Measurements from ENCODE around the gene PMIS2. TPM values are rescaled to one million over a fixed set of nuclear protein-coding genes. Genes with fewer than 3 reads are reported as not detected.

Gene PMIS2
- total RNA-seq, 5 donors from 2014 or later (not counting 1 experiment from before 2014, with no cell fraction given) = not detected

DNA sequence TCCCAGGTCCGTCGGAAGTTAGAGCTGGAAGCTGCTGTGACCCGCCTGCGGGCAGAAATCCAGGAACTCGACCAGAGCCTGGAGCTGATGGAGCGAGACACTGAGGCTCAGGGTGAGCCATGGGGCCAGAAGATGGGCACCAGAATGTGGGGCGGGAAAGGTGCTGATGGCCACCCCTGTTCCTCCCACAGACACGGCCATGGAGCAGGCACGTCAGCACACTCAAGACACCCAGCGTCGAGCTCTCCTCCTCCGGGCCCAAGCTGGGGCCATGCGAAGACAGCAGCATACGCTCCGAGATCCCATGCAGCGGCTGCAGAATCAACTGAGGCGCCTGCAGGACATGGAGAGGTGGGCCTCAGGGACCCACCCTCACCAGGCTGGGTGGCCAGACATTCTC lies 29.1 kb downstream of the PMIS2 start:
- Mint-ChIP-seq H3K27ac (no peak overlapping the region), H3K9me3 (no peaks in the 10 kb centered on the region), H3K27me3 (no peaks in the 10 kb centered on the region), H3K36me3 (peaks cover 10% of the 10 kb centered on the region), H3K4me1 (peaks cover 14 to 31% (median 21%) of the 10 kb centered on the region in 3 donors), H3K4me3 (no peak overlapping the region)
- whole genome bisulfite sequencing (ENCODE audit: insufficient coverage) = 96% methylated on average over 17 of the region's 17 CpGs
- H3K4me1 ChIP-seq (ENCODE audit: control insufficient read depth in 1 of 2, extremely low read depth in 1 of 2, insufficient read depth in 2 of 2, low read length in 2 of 2) = peaks cover 6 to 28% of the 10 kb centered on the region in 2 experiments
- no peak overlapping the region for H3K27ac ChIP-seq (ENCODE audit: low read length)
- H3K4me3 ChIP-seq (ENCODE audit: control insufficient read depth in 1 of 2, extremely low read depth in 1 of 2, low read length in 1 of 2) = no peak overlapping the region
- DNase-seq (no peak), ATAC-seq (replicated peaks in 1 of 4) (no peak)
- H3K9me3 ChIP-seq = no peaks in the 10 kb centered on the region
- H3K27me3 ChIP-seq (replicated peaks in 1 of 2; ENCODE audit: control insufficient read depth in 2 of 2, extremely low read depth in 1 of 2, insufficient read depth in 2 of 2, low read length in 1 of 2) = no peaks in the 10 kb centered on the region
- ChIA-PET CTCF (no interaction called here), POLR2A (no interaction called here)
- H3K36me3 ChIP-seq (ENCODE audit: control insufficient read depth in 2 of 2, extremely low read depth in 1 of 2, insufficient read depth in 1 of 2, low read length in 1 of 2) = peaks cover 6 to 7% of the 10 kb centered on the region in 2 donors

GRCh38 chr19:35618857-35619256 lies 32.9 kb downstream of the PMIS2 start:
- H3K27ac ChIP-seq (ENCODE audit: low read length) = no peak overlapping the region
- H3K36me3 Mint-ChIP-seq = peaks cover 19% of the 10 kb centered on the region
- POLR2A ChIA-PET = no interaction called here
- H3K4me1 ChIP-seq (ENCODE audit: control insufficient read depth in 1 of 2, extremely low read depth in 1 of 2, insufficient read depth in 2 of 2, low read length in 2 of 2) = no peaks in the 10 kb centered on the region
- H3K27me3 ChIP-seq (replicated peaks in 1 of 2; ENCODE audit: control insufficient read depth in 2 of 2, extremely low read depth in 1 of 2, insufficient read depth in 2 of 2, low read length in 1 of 2) = no peaks in the 10 kb centered on the region
- H3K4me3 Mint-ChIP-seq = no peak overlapping the region
- H3K9me3 ChIP-seq = no peaks in the 10 kb centered on the region
- CTCF ChIA-PET = no interaction called here
- peaks cover 0 to 2% (median 0%) of the 10 kb centered on the region in 3 donors for H3K4me1 Mint-ChIP-seq
- H3K9me3 Mint-ChIP-seq = no peaks in the 10 kb centered on the region
- ATAC-seq (replicated peaks in 1 of 4) = no peak
- 98% methylated on average over 7 of the region's 7 CpGs for WGBS (ENCODE audit: insufficient coverage)
- H3K4me3 ChIP-seq (ENCODE audit: control insufficient read depth in 1 of 2, extremely low read depth in 1 of 2, low read length in 1 of 2) = no peak overlapping the region
- DNase-seq = no peak
- H3K27ac Mint-ChIP-seq = no peak overlapping the region
- peaks cover 9 to 12% of the 10 kb centered on the region in 2 donors for H3K36me3 ChIP-seq (ENCODE audit: control insufficient read depth in 2 of 2, extremely low read depth in 1 of 2, insufficient read depth in 1 of 2, low read length in 1 of 2)
- no peaks in the 10 kb centered on the region for H3K27me3 Mint-ChIP-seq

DNA sequence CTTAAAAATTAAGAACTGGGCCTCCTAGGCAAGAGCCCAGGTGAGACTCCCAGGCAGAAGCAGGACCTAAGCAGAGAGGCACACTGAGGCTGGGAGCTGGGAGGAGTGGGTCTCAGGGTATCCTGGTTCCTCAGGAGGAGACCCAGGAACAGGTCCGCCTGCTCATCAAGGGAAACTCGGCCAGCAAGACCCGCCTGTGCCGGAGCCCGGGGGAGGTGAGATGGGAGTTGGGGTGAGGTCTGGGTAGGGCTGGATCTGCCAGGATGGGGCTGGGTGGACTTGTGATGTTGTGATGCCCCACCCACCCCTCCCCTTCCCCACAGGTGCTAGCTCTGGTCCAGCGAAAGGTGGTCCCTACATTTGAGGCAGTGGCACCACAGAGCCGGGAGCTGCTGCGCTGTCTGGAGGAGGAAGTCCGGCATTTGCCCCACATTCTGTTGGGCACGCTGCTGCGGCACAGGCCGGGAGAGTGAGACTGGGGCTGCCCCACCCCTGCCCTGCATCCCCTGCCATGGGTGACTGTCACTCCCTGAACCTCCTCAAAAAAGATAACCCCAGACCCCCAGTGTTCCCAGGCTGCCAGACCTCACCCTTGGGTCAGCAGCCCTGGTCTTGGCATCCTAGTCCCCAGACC lies 33.4 kb downstream of the PMIS2 start:
- POLR2A ChIA-PET = no interaction called here
- no peaks in the 10 kb centered on the region for H3K9me3 Mint-ChIP-seq
- WGBS (ENCODE audit: insufficient coverage) = 98% methylated on average over 7 of the region's 12 CpGs

DNA sequence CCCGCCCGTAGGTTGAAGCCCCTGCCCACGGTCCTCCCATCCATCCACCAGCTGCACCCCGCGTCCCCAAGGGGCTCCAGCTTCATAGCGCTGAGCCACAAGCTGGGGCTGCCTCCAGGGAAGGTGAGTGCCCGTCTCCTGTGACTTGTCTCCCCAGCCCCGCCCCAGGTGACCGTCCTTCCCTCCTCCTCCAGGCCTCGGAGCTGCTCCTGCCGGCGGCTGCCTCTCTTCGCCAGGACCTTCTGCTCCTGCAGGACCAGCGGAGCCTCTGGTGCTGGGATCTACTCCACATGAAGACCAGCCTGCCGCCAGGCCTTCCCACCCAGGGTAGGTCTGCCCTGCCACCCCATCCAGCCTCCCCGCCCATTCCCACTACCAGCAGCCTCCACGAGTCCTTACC lies 34.0 kb downstream of the PMIS2 start:
- Histone ChIP-seq H3K9me3 (no peaks in the 10 kb centered on the region), H3K27me3 (replicated peaks in 1 of 2; ENCODE audit: control insufficient read depth in 2 of 2, extremely low read depth in 1 of 2, insufficient read depth in 2 of 2, low read length in 1 of 2) (no peaks in the 10 kb centered on the region), H3K36me3 (ENCODE audit: control insufficient read depth in 2 of 2, extremely low read depth in 1 of 2, insufficient read depth in 1 of 2, low read length in 1 of 2) (peaks cover 9 to 12% of the 10 kb centered on the region in 2 donors), H3K27ac (ENCODE audit: low read length) (no peak overlapping the region), H3K4me3 (ENCODE audit: control insufficient read depth in 1 of 2, extremely low read depth in 1 of 2, low read length in 1 of 2) (no peak overlapping the region), H3K4me1 (ENCODE audit: control insufficient read depth in 1 of 2, extremely low read depth in 1 of 2, insufficient read depth in 2 of 2, low read length in 2 of 2) (no peaks in the 10 kb centered on the region)
- no peaks in the 10 kb centered on the region for H3K9me3 Mint-ChIP-seq
- H3K4me3 Mint-ChIP-seq = no peak overlapping the region
- H3K27me3 Mint-ChIP-seq = no peaks in the 10 kb centered on the region
- H3K36me3 Mint-ChIP-seq = peaks cover 19% of the 10 kb centered on the region
- no peak overlapping the region for H3K27ac Mint-ChIP-seq
- ChIA-PET POLR2A (no interaction called here), CTCF (no interaction called here)
- ATAC-seq (replicated peaks in 1 of 4) (no peak), DNase-seq (no peak)
- 99% methylated on average over 14 of the region's 17 CpGs for WGBS (ENCODE audit: insufficient coverage)
- no peaks in the 10 kb centered on the region for H3K4me1 Mint-ChIP-seq

More for the DNA sequence above, 33.4 kb downstream of the PMIS2 start:
- Histone ChIP-seq H3K9me3 (no peaks in the 10 kb centered on the region), H3K27me3 (replicated peaks in 1 of 2; ENCODE audit: control insufficient read depth in 2 of 2, extremely low read depth in 1 of 2, insufficient read depth in 2 of 2, low read length in 1 of 2) (no peaks in the 10 kb centered on the region), H3K27ac (ENCODE audit: low read length) (no peak overlapping the region), H3K36me3 (ENCODE audit: control insufficient read depth in 2 of 2, extremely low read depth in 1 of 2, insufficient read depth in 1 of 2, low read length in 1 of 2) (peaks cover 9 to 12% of the 10 kb centered on the region in 2 donors), H3K4me3 (ENCODE audit: control insufficient read depth in 1 of 2, extremely low read depth in 1 of 2, low read length in 1 of 2) (no peak overlapping the region), H3K4me1 (ENCODE audit: control insufficient read depth in 1 of 2, extremely low read depth in 1 of 2, insufficient read depth in 2 of 2, low read length in 2 of 2) (no peaks in the 10 kb centered on the region)
- Mint-ChIP-seq H3K4me3 (no peak overlapping the region), H3K36me3 (peaks cover 19% of the 10 kb centered on the region), H3K27ac (no peak overlapping the region), H3K27me3 (no peaks in the 10 kb centered on the region), H3K4me1 (no peaks in the 10 kb centered on the region)
- DNase-seq = no peak
- CTCF ChIA-PET = no interaction called here
- no peak for ATAC-seq (replicated peaks in 1 of 4)

DNA sequence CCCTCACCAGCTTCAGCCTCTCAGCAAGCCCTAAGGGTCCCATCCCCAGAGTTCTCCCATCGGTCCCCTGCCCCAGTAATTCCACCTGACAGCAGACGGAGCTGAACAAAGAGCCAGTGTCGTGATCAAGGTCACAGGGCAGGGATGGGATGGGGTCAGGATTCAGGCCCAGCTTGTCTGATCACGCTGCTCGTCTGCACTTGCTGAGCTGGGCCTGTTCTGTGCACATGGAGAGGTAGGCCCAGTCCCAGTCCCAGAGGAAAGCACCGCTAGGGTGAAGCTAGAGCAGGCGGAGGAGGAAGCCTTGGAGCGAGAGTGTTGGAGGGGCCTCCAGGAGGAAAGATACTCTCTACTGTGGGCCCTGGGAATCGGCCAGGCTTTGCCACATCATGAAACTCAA lies 35.7 kb downstream of the PMIS2 start:
- H3K27me3 Mint-ChIP-seq = no peaks in the 10 kb centered on the region
- H3K27me3 ChIP-seq (replicated peaks in 1 of 2; ENCODE audit: control insufficient read depth in 2 of 2, extremely low read depth in 1 of 2, insufficient read depth in 2 of 2, low read length in 1 of 2) = no peaks in the 10 kb centered on the region
- WGBS (ENCODE audit: insufficient coverage) = 98% methylated on average over 8 of the region's 9 CpGs
- H3K4me3 Mint-ChIP-seq = no peak overlapping the region
- ChIA-PET CTCF (no interaction called here), POLR2A (no interaction called here)
- peaks cover 13% of the 10 kb centered on the region for H3K36me3 Mint-ChIP-seq
- no peaks in the 10 kb centered on the region for H3K4me1 ChIP-seq (ENCODE audit: control insufficient read depth in 1 of 2, extremely low read depth in 1 of 2, insufficient read depth in 2 of 2, low read length in 2 of 2)
- H3K27ac Mint-ChIP-seq = no peak overlapping the region
- peaks cover 9 to 12% of the 10 kb centered on the region in 2 donors for H3K36me3 ChIP-seq (ENCODE audit: control insufficient read depth in 2 of 2, extremely low read depth in 1 of 2, insufficient read depth in 1 of 2, low read length in 1 of 2)
- DNase-seq (no peak), ATAC-seq (replicated peaks in 1 of 4) (no peak)
- no peaks in the 10 kb centered on the region for H3K9me3 Mint-ChIP-seq
- no peaks in the 10 kb centered on the region for H3K9me3 ChIP-seq
- H3K4me3 ChIP-seq (ENCODE audit: control insufficient read depth in 1 of 2, extremely low read depth in 1 of 2, low read length in 1 of 2) = no peak overlapping the region
- H3K27ac ChIP-seq (ENCODE audit: low read length) = no peak overlapping the region
- H3K4me1 Mint-ChIP-seq = peaks cover 0 to 2% (median 0%) of the 10 kb centered on the region in 3 donors

- Histone ChIP-seq H3K36me3 (ENCODE audit: control insufficient read depth in 2 of 2, extremely low read depth in 1 of 2, insufficient read depth in 1 of 2, low read length in 1 of 2) (peaks cover 3 to 8% of the 10 kb centered on the region in 2 donors), H3K4me1 (ENCODE audit: control insufficient read depth in 1 of 2, extremely low read depth in 1 of 2, insufficient read depth in 2 of 2, low read length in 2 of 2) (peaks cover 0 to 2% of the 10 kb centered on the region in 2 experiments), H3K9me3 (no peaks in the 10 kb centered on the region), H3K4me3 (ENCODE audit: control insufficient read depth in 1 of 2, extremely low read depth in 1 of 2, low read length in 1 of 2) (no peak overlapping the region), H3K27me3 (replicated peaks in 1 of 2; ENCODE audit: control insufficient read depth in 2 of 2, extremely low read depth in 1 of 2, insufficient read depth in 2 of 2, low read length in 1 of 2) (no peaks in the 10 kb centered on the region), H3K27ac (ENCODE audit: low read length) (no peak overlapping the region)
- Mint-ChIP-seq H3K27me3 (no peaks in the 10 kb centered on the region), H3K9me3 (no peaks in the 10 kb centered on the region), H3K36me3 (peaks cover 9% of the 10 kb centered on the region), H3K4me3 (no peak overlapping the region), H3K4me1 (peaks cover 0 to 2% (median 0%) of the 10 kb centered on the region in 3 donors), H3K27ac (no peak overlapping the region)
- no peak for DNase-seq
- POLR2A ChIA-PET = interaction anchor here in 1 of 2 donors (0.7 kb wide), 1 partner anchor 516 kb away, joined by 7 read pairs; no protein-coding TSS in a partner anchor
- CTCF ChIA-PET = no interaction called here
- ATAC-seq (replicated peaks in 1 of 4) = no peak
- 95% methylated on average over 13 of the region's 13 CpGs for WGBS (ENCODE audit: insufficient coverage)
Measured at GRCh38 chr19:35622750-35623149, 36.8 kb downstream of the PMIS2 start.

Measured in T-cell (primary cell).